K562 (cell line): ENCODE results near the gene ABCC10.

ENCODE experiments used
- BDP1 ChIP-seq: IDR thresholded peaks from 3 replicates; pipeline ENCODE4 v1.6.1; 2011; ENCODE audit not compliant: insufficient read length, insufficient read depth
- HSF4 ChIP-seq: fragments of 250-450 bp; sonication (Bioruptor Pico); IDR thresholded peaks from 2 replicates; pipeline ENCODE4 v2.1.2; 2022; ENCODE audit warnings: mild to moderate bottlenecking, moderate library complexity, borderline replicate concordance
- TAL1 ChIP-seq: fragments of 450-650 bp; IDR thresholded peaks from 2 replicates; pipeline ENCODE4 v1.6.1; 2016; ENCODE audit warnings: mild to moderate bottlenecking
- TF ChIP-seq, protein P1 (sequence below): sonication (generic); formaldehyde crosslinking; IDR thresholded peaks from 2 replicates; pipeline ENCODE4 v1.8.1; 2023; ENCODE audit warnings: mild to moderate bottlenecking, missing genetic modification reagents

DNA sequence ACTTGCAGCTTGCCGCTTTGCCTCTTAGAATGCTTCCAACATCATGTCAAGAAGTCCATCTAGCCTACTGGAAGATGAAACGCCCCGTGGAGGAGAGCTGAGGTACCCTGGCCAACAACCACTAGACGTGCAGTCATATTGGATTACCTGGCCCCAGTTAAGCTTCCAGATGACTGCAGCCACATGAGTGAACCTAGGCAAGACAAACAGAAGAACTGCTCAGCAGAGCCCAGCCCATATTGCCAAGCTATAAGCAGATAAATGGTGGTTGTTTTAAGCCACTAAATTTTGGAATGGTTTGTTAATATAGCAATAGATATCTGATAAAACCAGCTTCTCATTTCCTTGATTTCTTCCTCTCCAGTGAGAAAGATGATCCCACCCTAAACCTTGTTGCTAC is 32.7 kb downstream of the ABCC10 start:
- no peak for TF ChIP-seq BDP1
- TF ChIP-seq, protein P1, sequence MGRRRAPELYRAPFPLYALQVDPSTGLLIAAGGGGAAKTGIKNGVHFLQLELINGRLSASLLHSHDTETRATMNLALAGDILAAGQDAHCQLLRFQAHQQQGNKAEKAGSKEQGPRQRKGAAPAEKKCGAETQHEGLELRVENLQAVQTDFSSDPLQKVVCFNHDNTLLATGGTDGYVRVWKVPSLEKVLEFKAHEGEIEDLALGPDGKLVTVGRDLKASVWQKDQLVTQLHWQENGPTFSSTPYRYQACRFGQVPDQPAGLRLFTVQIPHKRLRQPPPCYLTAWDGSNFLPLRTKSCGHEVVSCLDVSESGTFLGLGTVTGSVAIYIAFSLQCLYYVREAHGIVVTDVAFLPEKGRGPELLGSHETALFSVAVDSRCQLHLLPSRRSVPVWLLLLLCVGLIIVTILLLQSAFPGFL (CRISPR knock-in tag), result no peak
- TF ChIP-seq HSF4 (CRISPR knock-in tag), result no peak
- no peak for TF ChIP-seq TAL1
